ENCODE data around the gene STYXL1. TPM values are rescaled to one million over a fixed set of nuclear protein-coding genes. Genes with fewer than 3 reads are reported as not detected.

STYXL1 gene
- total RNA-seq, 1 experiment from 2014 or later, result 21.3 TPM

- TF ChIP-seq ATF3 (CRISPR knock-in tag; conservative IDR thresholded peaks at IDR 0.05) (no peak), NR2C2 (CRISPR knock-in tag; IDR thresholded peaks at IDR 0.05) (no peak), ZNF281 (CRISPR knock-in tag; IDR thresholded peaks at IDR 0.05) (no peak), USF2 (CRISPR knock-in tag; IDR thresholded peaks at IDR 0.05) (no peak), AFF4 (CRISPR knock-in tag; IDR thresholded peaks at IDR 0.05; ENCODE audit: borderline replicate concordance) (no peak), JAZF1 (CRISPR knock-in tag; IDR thresholded peaks at IDR 0.05) (no peak), PRDM15 (CRISPR knock-in tag; IDR thresholded peaks at IDR 0.05) (no peak), PREB (CRISPR knock-in tag; IDR thresholded peaks at IDR 0.05; ENCODE audit: borderline replicate concordance) (no peak), NR1H2 (CRISPR knock-in tag; IDR thresholded peaks at IDR 0.05) (no peak)
Observed at GRCh38 chr7:75982306-75983064, 65.3 kb downstream of the STYXL1 start (continued).

- H3K36me3 Mint-ChIP-seq, result peaks cover 10% of the 10 kb centered on the region
- TF ChIP-seq ATF3 (CRISPR knock-in tag; conservative IDR thresholded peaks at IDR 0.05), result no peak
- no peak for TF ChIP-seq MYBL2 (CRISPR knock-in tag; IDR thresholded peaks at IDR 0.05)
- TF ChIP-seq HMGXB4 (CRISPR knock-in tag; IDR thresholded peaks at IDR 0.05), result no peak
- H3K4me1 Mint-ChIP-seq, result no peaks in the 10 kb centered on the region
- no peaks in the 10 kb centered on the region for H3K27me3 Mint-ChIP-seq (ENCODE audit: low read depth)
- H3K27ac Mint-ChIP-seq, result no peak overlapping the region
- ChIA-PET POLR2A (no interaction called here), CTCF (interaction anchor here (0.8 to 1.4 kb wide), 3 partner anchors 9 to 38 kb away, joined by 3 to 5 read pairs (median 3); no protein-coding TSS in a partner anchor)
- no peaks in the 10 kb centered on the region for H3K9me3 Mint-ChIP-seq
- ATAC-seq, result no peak
- H3K4me3 Mint-ChIP-seq, result no peak overlapping the region
- no peak for DNase-seq (ENCODE audit: low spot score)
Observed at GRCh38 chr7:75981453-75982305, 66.1 kb downstream of the STYXL1 start.

Data from WTC11 (cell line).